Coronary artery (tissue), 2 donors: ENCODE measurements around the gene SHISA5.

Experiments
- DNase-seq: peaks from one replicate; pipeline ENCODE4 v3.0.0-alpha.2; 2017; ENCODE audit warnings: low spot score
- H3K27ac ChIP-seq, 2 donors: fragments of 200-600 bp; sonication (generic); one replicate each; pipeline ENCODE4 v1.5.1; 2016 to 2019
- H3K4me3 ChIP-seq: fragments of 200-600 bp; sonication (generic); 2 replicates; pipeline ENCODE4 v1.5.1; 2016; ENCODE audit warnings: mild to moderate bottlenecking, moderate library complexity
- TF ChIP-seq, protein P1 (sequence below): fragments of 200-600 bp; sonication (generic); IDR thresholded peaks from one replicate; pipeline ENCODE4 v1.5.1; 2019; ENCODE audit warnings: antibody characterized with exemption

SHISA5 gene

DNA sequence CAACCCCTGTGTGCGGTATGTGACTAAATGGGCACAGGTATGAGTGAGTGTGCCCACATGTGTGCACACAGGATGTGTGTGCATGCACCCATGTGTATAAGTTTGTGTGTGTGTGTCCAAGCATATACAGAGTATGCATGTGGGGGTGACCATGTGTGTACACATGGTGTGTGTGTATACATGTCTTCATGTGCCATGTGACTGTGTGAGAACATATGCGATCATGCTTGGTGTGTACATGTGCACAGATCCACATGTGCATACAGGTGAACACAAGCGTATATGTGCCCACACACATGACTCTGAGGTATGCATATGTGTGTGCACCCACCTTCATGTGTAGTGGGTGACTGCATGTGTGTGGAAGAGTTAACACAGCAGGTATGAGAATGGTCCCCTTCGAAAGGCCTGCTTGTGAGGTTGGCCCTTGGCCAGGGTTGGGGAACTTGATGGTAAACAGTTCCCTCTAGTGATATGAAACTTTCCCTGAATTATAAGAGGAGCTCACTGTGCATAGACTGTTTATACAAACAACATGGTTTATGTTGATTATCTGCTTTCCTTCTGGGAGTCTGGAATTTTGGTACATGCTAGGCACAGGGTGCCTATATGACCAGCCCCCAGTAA, 42.3 kb upstream of the SHISA5 start:
- Histone ChIP-seq H3K4me3 (no peak overlapping the region), H3K27ac (no peak overlapping the region)
- no peak for DNase-seq
- TF ChIP-seq, protein P1, sequence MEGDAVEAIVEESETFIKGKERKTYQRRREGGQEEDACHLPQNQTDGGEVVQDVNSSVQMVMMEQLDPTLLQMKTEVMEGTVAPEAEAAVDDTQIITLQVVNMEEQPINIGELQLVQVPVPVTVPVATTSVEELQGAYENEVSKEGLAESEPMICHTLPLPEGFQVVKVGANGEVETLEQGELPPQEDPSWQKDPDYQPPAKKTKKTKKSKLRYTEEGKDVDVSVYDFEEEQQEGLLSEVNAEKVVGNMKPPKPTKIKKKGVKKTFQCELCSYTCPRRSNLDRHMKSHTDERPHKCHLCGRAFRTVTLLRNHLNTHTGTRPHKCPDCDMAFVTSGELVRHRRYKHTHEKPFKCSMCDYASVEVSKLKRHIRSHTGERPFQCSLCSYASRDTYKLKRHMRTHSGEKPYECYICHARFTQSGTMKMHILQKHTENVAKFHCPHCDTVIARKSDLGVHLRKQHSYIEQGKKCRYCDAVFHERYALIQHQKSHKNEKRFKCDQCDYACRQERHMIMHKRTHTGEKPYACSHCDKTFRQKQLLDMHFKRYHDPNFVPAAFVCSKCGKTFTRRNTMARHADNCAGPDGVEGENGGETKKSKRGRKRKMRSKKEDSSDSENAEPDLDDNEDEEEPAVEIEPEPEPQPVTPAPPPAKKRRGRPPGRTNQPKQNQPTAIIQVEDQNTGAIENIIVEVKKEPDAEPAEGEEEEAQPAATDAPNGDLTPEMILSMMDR = no peak

- H3K4me3 ChIP-seq = no peak overlapping the region
- TF ChIP-seq, protein P1 = no peak
- no peak overlapping the region for H3K27ac ChIP-seq
- no peak for DNase-seq
Observed at GRCh38 chr3:48544141-48544540, 40.2 kb upstream of the SHISA5 start.

DNA sequence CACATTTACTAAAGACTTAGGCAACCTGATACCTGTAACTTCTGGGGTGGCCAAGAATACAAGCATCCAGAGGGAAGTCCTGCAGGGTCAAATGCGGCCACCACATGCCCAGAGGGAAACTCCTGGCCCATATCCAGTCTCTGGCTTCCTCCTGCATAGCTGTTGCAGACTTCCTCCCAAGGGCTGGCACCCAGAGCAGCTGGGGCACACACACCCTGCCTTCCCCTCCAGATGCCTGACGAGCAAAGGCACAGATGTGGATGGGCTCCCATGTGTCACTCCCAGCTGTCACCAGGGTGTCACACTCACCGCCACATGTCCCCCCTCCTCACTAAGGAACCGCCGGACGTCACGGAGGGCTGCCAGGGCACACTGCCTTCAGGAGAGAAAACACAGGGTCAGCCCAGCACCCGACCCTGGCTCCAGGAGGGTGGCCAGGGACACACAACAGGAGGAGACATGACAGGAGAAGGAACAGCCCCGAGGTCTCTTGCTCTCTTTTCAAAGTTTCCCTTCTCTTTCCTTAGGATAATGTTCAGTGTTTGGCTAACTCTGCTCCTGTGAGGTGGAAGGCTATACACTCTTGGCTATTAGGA, 39.4 kb upstream of the SHISA5 start:
- DNase-seq = no peak
- H3K27ac ChIP-seq = no peak overlapping the region
- TF ChIP-seq, protein P1 = no peak
- no peak overlapping the region for H3K4me3 ChIP-seq

- no peak overlapping the region for H3K27ac ChIP-seq
- no peak for DNase-seq
- TF ChIP-seq, protein P1 = no peak
- H3K4me3 ChIP-seq = no peak overlapping the region
Observed at GRCh38 chr3:48538451-48538850, 34.5 kb upstream of the SHISA5 start.

DNA sequence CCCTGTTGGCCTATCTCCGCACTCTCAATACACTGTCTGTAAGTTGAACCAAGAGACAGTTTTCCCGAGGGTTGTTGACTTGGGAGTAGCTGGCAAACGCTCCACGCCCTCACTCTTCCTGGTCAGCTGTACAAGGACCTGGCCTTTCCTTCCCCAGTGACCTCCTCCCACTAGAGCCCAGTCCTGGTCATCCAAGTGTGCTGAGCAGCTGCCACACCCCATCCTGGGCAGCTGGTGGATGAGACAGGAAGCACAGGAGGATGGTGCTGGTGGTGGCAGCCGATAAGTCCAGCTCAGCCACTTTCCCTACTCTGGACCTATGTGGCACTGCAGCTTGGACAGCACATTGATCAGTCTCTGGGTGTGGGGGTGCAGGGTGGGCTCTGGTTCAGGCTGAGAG, 32.8 kb upstream of the SHISA5 start:
- no peak for DNase-seq
- TF ChIP-seq, protein P1 = no peak
- Histone ChIP-seq H3K4me3 (no peak overlapping the region), H3K27ac (no peak overlapping the region)

GRCh38 chr3:48536116-48536515, 32.1 kb upstream of the SHISA5 start:
- DNase-seq = no peak
- no peak overlapping the region for H3K4me3 ChIP-seq
- TF ChIP-seq, protein P1 = no peak
- H3K27ac ChIP-seq = no peak overlapping the region

DNA sequence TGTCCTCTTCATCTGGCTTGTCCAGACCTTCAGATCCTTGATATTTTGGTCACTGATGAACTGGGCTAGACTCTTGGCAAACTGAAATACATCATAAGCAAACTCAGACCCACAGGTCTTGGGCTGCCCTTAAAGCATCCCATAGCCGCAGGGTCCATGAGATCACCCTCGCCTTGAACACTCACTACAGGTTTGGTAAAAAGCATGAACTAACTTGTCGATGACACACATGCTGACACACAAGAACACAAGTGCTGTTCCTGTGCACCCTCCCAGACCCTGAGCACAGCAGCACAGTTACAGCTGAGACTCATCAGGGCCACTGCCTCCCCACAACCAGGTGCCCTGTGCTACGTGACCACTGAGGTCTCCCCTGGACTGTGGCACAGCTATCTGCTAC, 31.6 kb upstream of the SHISA5 start:
- TF ChIP-seq, protein P1 = no peak
- DNase-seq = no peak
- Histone ChIP-seq H3K27ac (no peak overlapping the region), H3K4me3 (no peak overlapping the region)
